Tibial nerve (tissue), 4 donors: Measurements from ENCODE around the gene SIRPA. TPM values are rescaled to one million over a fixed set of nuclear protein-coding genes. Genes with fewer than 3 reads are reported as not detected.

ENCODE experiments used
- DNase-seq, 2 donors: peaks; one replicate each; pipeline ENCODE4 v3.0.0-alpha.2; 2019; ENCODE audit warnings: low spot score in 2 of 2
- H3K27ac ChIP-seq, 4 donors: fragments of 200-600 bp; sonication (generic) in 3 of 4; one replicate each; pipeline ENCODE4 v1.5.1; 2017 to 2019; ENCODE audit warnings: mild to moderate bottlenecking in 1 of 4
- H3K27me3 ChIP-seq, 2 donors: fragments of 200-600 bp; sonication (generic) in 1 of 2; one replicate each; pipeline versions ENCODE4 v1.5.1 to v1.6.0; 2017 to 2019
- H3K36me3 ChIP-seq, 3 donors: fragments of 200-600 bp; sonication (generic); one replicate each; pipeline ENCODE4 v1.5.1; 2018 to 2019
- H3K4me1 ChIP-seq, 4 donors: fragments of 200-600 bp; sonication (generic) in 3 of 4; one replicate each; pipeline ENCODE4 v1.5.1; 2017 to 2019
- H3K4me3 ChIP-seq, 4 donors: fragments of 200-600 bp; sonication (generic) in 3 of 4; one replicate each; pipeline ENCODE4 v1.5.1; 2017 to 2019; ENCODE audit warnings: mild to moderate bottlenecking in 1 of 4, moderate library complexity in 1 of 4
- H3K9me3 ChIP-seq, 4 donors: fragments of 200-600 bp; sonication (generic) in 3 of 4; one replicate each; pipeline ENCODE4 v1.5.1; 2017 to 2019
- CTCF ChIP-seq, 5 experiments: fragments of 200-600 bp in 3 of 5; fragments of 450-650 bp in 2 of 5; sonication (generic) in 3 of 5; IDR thresholded peaks; one replicate each; pipeline ENCODE4 v1.5.1; 2016 to 2019; ENCODE audit warnings: antibody characterized with exemption in 5 of 5, mild to moderate bottlenecking in 3 of 5, moderate library complexity in 2 of 5
- EP300 ChIP-seq, 2 donors: sonication (generic); formaldehyde crosslinking; IDR thresholded peaks; one replicate each; pipeline ENCODE4 v1.6.1; 2017; ENCODE audit warnings: antibody characterized with exemption in 2 of 2, mild to moderate bottlenecking in 1 of 2
- POLR2A ChIP-seq, 2 donors: fragments of 450-650 bp; IDR thresholded peaks; one replicate each; pipeline ENCODE4 v1.6.1; 2017; ENCODE audit warnings: antibody characterized with exemption in 2 of 2, mild to moderate bottlenecking in 2 of 2, moderate library complexity in 2 of 2
- WGBS, 2 donors: methylation state at CpG; one replicate each; pipeline ENCODE4 v1.1.5; 2018; 5-methylcytosine and 5-hydroxymethylcytosine counted together
- total RNA-seq, 4 donors: library from RNA; depleted of rRNA; stranded (reverse); fragments of >200 nt; gene quantifications; one replicate each; pipeline ENCODE4 v1.1.0, GENCODE V29; 2016

The SIRPA gene
- total RNA-seq, 4 donors from 2014 or later = 31.7 to 53.0 (median 41.1) TPM

- no peak for DNase-seq
- no peak for TF ChIP-seq CTCF (IDR thresholded peaks at IDR 0.05)
- peaks cover 0 to 61% (median 11%) of the 10 kb centered on the region in 4 donors for H3K4me1 ChIP-seq
- no peaks in the 10 kb centered on the region for H3K9me3 ChIP-seq
- peak overlapping the region in 2 of 4 donors; percentile 8 to 80 for H3K27ac ChIP-seq
- H3K4me3 ChIP-seq = no peak overlapping the region
- peaks cover 0 to 21% (median 0%) of the 10 kb centered on the region in 3 donors for H3K36me3 ChIP-seq
- H3K27me3 ChIP-seq = no peaks in the 10 kb centered on the region
- WGBS, 2 donors = 81 to 88% methylated on average over 7 of the region's 7 CpGs
Observed at GRCh38 chr20:1942061-1942460, 46.9 kb downstream of the SIRPA start.

GRCh38 chr20:1942486-1943274 is 47.5 kb downstream of the SIRPA start:
- H3K27ac ChIP-seq = peak overlapping the region in 3 of 4 donors; percentile 8 to 80 (median 9)
- no peak for DNase-seq
- H3K4me3 ChIP-seq = no peak overlapping the region
- H3K36me3 ChIP-seq = peaks cover 0 to 15% (median 0%) of the 10 kb centered on the region in 3 donors
- H3K4me1 ChIP-seq = peaks cover 0 to 67% (median 15%) of the 10 kb centered on the region in 4 donors
- H3K9me3 ChIP-seq = no peaks in the 10 kb centered on the region
- WGBS, 2 donors = 81 to 87% methylated on average over 13 of the region's 13 CpGs
- TF ChIP-seq CTCF (IDR thresholded peaks at IDR 0.05) = no peak
- no peaks in the 10 kb centered on the region for H3K27me3 ChIP-seq

- DNase-seq = peak; percentile 45 to 77
- 82% methylated on average over 8 of the region's 8 CpGs for WGBS, 2 donors
- TF ChIP-seq EP300 (IDR thresholded peaks at IDR 0.05) = peak in 1 of 2 donors; percentile 83
- no peak for TF ChIP-seq POLR2A (IDR thresholded peaks at IDR 0.05)
- TF ChIP-seq CTCF (IDR thresholded peaks at IDR 0.05) = no peak
- peaks cover 0 to 73% (median 17%) of the 10 kb centered on the region in 4 donors for H3K4me1 ChIP-seq
- peak overlapping the region in 3 of 4 donors; percentile 9 to 80 (median 36) for H3K27ac ChIP-seq
- H3K4me3 ChIP-seq = no peak overlapping the region
- H3K9me3 ChIP-seq = no peaks in the 10 kb centered on the region
- peaks cover 0 to 8% (median 0%) of the 10 kb centered on the region in 3 donors for H3K36me3 ChIP-seq
- H3K27me3 ChIP-seq = no peaks in the 10 kb centered on the region
Observed at GRCh38 chr20:1943275-1944002, 48.2 kb downstream of the SIRPA start.

GRCh38 chr20:1944345-1945091 is 49.3 kb downstream of the SIRPA start:
- Histone ChIP-seq H3K4me3 (no peak overlapping the region), H3K9me3 (no peaks in the 10 kb centered on the region), H3K27ac (peak overlapping the region in 2 of 4 donors; percentile 70 to 80), H3K36me3 (no peaks in the 10 kb centered on the region), H3K27me3 (no peaks in the 10 kb centered on the region), H3K4me1 (peaks cover 0 to 79% (median 20%) of the 10 kb centered on the region in 4 donors)
- 73 to 81% methylated on average over 6 of the region's 6 CpGs for WGBS, 2 donors
- TF ChIP-seq EP300 (IDR thresholded peaks at IDR 0.05) (no peak), POLR2A (IDR thresholded peaks at IDR 0.05) (no peak), CTCF (IDR thresholded peaks at IDR 0.05) (no peak)
- no peak for DNase-seq
